ENCODE data around the gene TUBA1B.
"Not testable (repeated sequence)": the region's sequence is repeated elsewhere in the genome, so short reads cannot be mapped to it uniquely, and the experiment has no call there.

TUBA1B gene

GRCh38 chr12:49131051-49131893 lies at the start of gene TUBA1B:
Gene TUBA1B, minus strand, starts transcription at chr12:49131395. Its CDS starts 95 bp downstream, at chr12:49131300.
- peak; percentile 98 for DNase-seq

GRCh38 chr12:49174218-49174617 lies 43.0 kb upstream of the TUBA1B start:
- no peak for DNase-seq

GRCh38 chr12:49170924-49171323 lies 39.7 kb upstream of the TUBA1B start:
- no peak for DNase-seq

GRCh38 chr12:49165114-49165513 lies 33.9 kb upstream of the TUBA1B start:
- DNase-seq, result no peak

- DNase-seq, result not testable (repeated sequence)
Observed at GRCh38 chr12:49161901-49162300, 30.7 kb upstream of the TUBA1B start.

GRCh38 chr12:49161092-49161795 lies 30.0 kb upstream of the TUBA1B start:
- DNase-seq, result no peak

GRCh38 chr12:49160399-49160798 lies 29.2 kb upstream of the TUBA1B start:
- DNase-seq, result no peak

- no peak for DNase-seq
Observed at GRCh38 chr12:49154221-49154620, 23.0 kb upstream of the TUBA1B start.

- no peak for DNase-seq
Observed at GRCh38 chr12:49147384-49147783, 16.2 kb upstream of the TUBA1B start.

- no peak for DNase-seq
Observed at GRCh38 chr12:49146406-49146805, 15.2 kb upstream of the TUBA1B start.

GRCh38 chr12:49144384-49144783 lies 13.2 kb upstream of the TUBA1B start:
- no peak for DNase-seq

- DNase-seq, result no peak
Observed at GRCh38 chr12:49138999-49139398, 7.8 kb upstream of the TUBA1B start.

- DNase-seq, result no peak
Observed at GRCh38 chr12:49138587-49138986, 7.4 kb upstream of the TUBA1B start.

- no peak for DNase-seq
Observed at GRCh38 chr12:49137476-49137875, 6.3 kb upstream of the TUBA1B start.

- DNase-seq, result not testable (repeated sequence)
Observed at GRCh38 chr12:49136997-49137396, 5.8 kb upstream of the TUBA1B start.

GRCh38 chr12:49133590-49133989 lies 2.4 kb upstream of the TUBA1B start:
- DNase-seq, result no peak

GRCh38 chr12:49133014-49133413 lies 1.8 kb upstream of the TUBA1B start:
- no peak for DNase-seq

- no peak for DNase-seq
Observed at GRCh38 chr12:49131894-49132461, 783 bp upstream of the TUBA1B start.

GRCh38 chr12:49130151-49131050 lies 794 bp downstream of the TUBA1B start:
- peak; percentile 96 for DNase-seq

GRCh38 chr12:49129332-49130150 lies 1.7 kb downstream of the TUBA1B start:
- peak; percentile 64 for DNase-seq

GRCh38 chr12:49127971-49128370 lies 3.2 kb downstream of the TUBA1B start:
- not testable (repeated sequence) for DNase-seq

All from activated CD8-positive, alpha-beta memory T cell treated with anti-CD3 and anti-CD28 coated beads for 24 hours (primary cell).